ENCODE measurements around the gene EFNB2. TPM values are rescaled to one million over a fixed set of nuclear protein-coding genes. Genes with fewer than 3 reads are reported as not detected.

Gene EFNB2
- total RNA-seq, 1 donor from 2014 or later = 47.0 TPM

- ATAC-seq (no peak), DNase-seq (no peak)
- no peaks in the 10 kb centered on the region for H3K4me1 ChIP-seq
- TF ChIP-seq CTCF (IDR thresholded peaks at IDR 0.05) = no peak
- H3K27ac ChIP-seq = no peak overlapping the region
- intact Hi-C loops (cut with DNase I) = no loop called here
- H3K36me3 ChIP-seq = no peaks in the 10 kb centered on the region
- no peaks in the 10 kb centered on the region for H3K9me3 ChIP-seq
- no peaks in the 10 kb centered on the region for H3K27me3 ChIP-seq (ENCODE audit: low read depth)
- H3K4me3 ChIP-seq = no peak overlapping the region
These were observed 67.9 kb downstream of the EFNB2 start for GRCh38 chr13:106467427-106468122.

GRCh38 chr13:106466691-106467426, 68.6 kb downstream of the EFNB2 start:
- H3K9me3 ChIP-seq = no peaks in the 10 kb centered on the region
- H3K36me3 ChIP-seq = no peaks in the 10 kb centered on the region
- ATAC-seq (no peak), DNase-seq (no peak)
- TF ChIP-seq CTCF (IDR thresholded peaks at IDR 0.05) = no peak
- no peaks in the 10 kb centered on the region for H3K27me3 ChIP-seq (ENCODE audit: low read depth)
- no peak overlapping the region for H3K4me3 ChIP-seq
- intact Hi-C loops (cut with DNase I) = no loop called here
- H3K27ac ChIP-seq = no peak overlapping the region
- H3K4me1 ChIP-seq = no peaks in the 10 kb centered on the region

- intact Hi-C loops (cut with DNase I) = no loop called here
- Histone ChIP-seq H3K4me1 (no peaks in the 10 kb centered on the region), H3K36me3 (no peaks in the 10 kb centered on the region), H3K9me3 (no peaks in the 10 kb centered on the region), H3K4me3 (no peak overlapping the region), H3K27ac (no peak overlapping the region), H3K27me3 (ENCODE audit: low read depth) (no peaks in the 10 kb centered on the region)
- ATAC-seq (no peak), DNase-seq (no peak)
- TF ChIP-seq CTCF (IDR thresholded peaks at IDR 0.05) = no peak
These were observed 71.4 kb downstream of the EFNB2 start for GRCh38 chr13:106464076-106464475.

- no peak for TF ChIP-seq CTCF (IDR thresholded peaks at IDR 0.05)
- Histone ChIP-seq H3K36me3 (no peaks in the 10 kb centered on the region), H3K27me3 (ENCODE audit: low read depth) (no peaks in the 10 kb centered on the region), H3K4me3 (no peak overlapping the region), H3K9me3 (no peaks in the 10 kb centered on the region), H3K27ac (no peak overlapping the region), H3K4me1 (no peaks in the 10 kb centered on the region)
- intact Hi-C loops (cut with DNase I) = no loop called here
- ATAC-seq = no peak
- DNase-seq = no peak
These were observed 72.8 kb downstream of the EFNB2 start for GRCh38 chr13:106462710-106463109.

GRCh38 chr13:106455777-106456176, 79.7 kb downstream of the EFNB2 start:
- no peaks in the 10 kb centered on the region for H3K27me3 ChIP-seq (ENCODE audit: low read depth)
- H3K36me3 ChIP-seq = no peaks in the 10 kb centered on the region
- ATAC-seq (no peak), DNase-seq (no peak)
- H3K9me3 ChIP-seq = no peaks in the 10 kb centered on the region
- no peak for TF ChIP-seq CTCF (IDR thresholded peaks at IDR 0.05)
- no peaks in the 10 kb centered on the region for H3K4me1 ChIP-seq
- no peak overlapping the region for H3K4me3 ChIP-seq
- H3K27ac ChIP-seq = no peak overlapping the region
- intact Hi-C loops (cut with DNase I) = no loop called here
